GM12892 (cell line): Measurements from ENCODE around the gene CNPY1.

Source experiments
- POLR2A ChIP-seq: IDR thresholded peaks from 2 replicates; pipeline ENCODE4 v1.6.1; 2011; ENCODE audit warnings: low read depth, low read length, control low read depth
- POLR2AphosphoS5 ChIP-seq: IDR thresholded peaks from 2 replicates; pipeline ENCODE4 v1.6.1; 2011; ENCODE audit warnings: low read depth, low read length, control low read depth
- TAF1 ChIP-seq: IDR thresholded peaks from 2 replicates; pipeline ENCODE4 v1.6.1; 2011; ENCODE audit warnings: low read depth, mild to moderate bottlenecking, control low read depth, low read length, borderline replicate concordance

GRCh38 chr7:155506854-155507337, 39.5 kb downstream of the CNPY1 start:
- TF ChIP-seq POLR2A (no peak), POLR2AphosphoS5 (no peak), TAF1 (no peak)
